ENCODE measurements around the gene NDUFAF5.

The NDUFAF5 gene

GRCh38 chr20:13778827-13779226 is 6.0 kb upstream of the NDUFAF5 start:
- no peak for DNase-seq

GRCh38 chr20:13783528-13783927 is 1.3 kb upstream of the NDUFAF5 start:
- no peak for DNase-seq

GRCh38 chr20:13784271-13784892 is 446 bp upstream of the NDUFAF5 start:
- DNase-seq, result no peak

GRCh38 chr20:13786143-13786828 is 1.5 kb downstream of the NDUFAF5 start:
- DNase-seq, result no peak

GRCh38 chr20:13788167-13788834 is 3.5 kb downstream of the NDUFAF5 start:
- peak; percentile 58 for DNase-seq

- no peak for DNase-seq
Observed at GRCh38 chr20:13790708-13791107, 5.9 kb downstream of the NDUFAF5 start.

GRCh38 chr20:13791540-13792459 is 7.0 kb downstream of the NDUFAF5 start:
- no peak for DNase-seq

- no peak for DNase-seq
Observed at GRCh38 chr20:13793001-13793400, 8.2 kb downstream of the NDUFAF5 start.

GRCh38 chr20:13794667-13795066 is 9.8 kb downstream of the NDUFAF5 start:
- no peak for DNase-seq

- DNase-seq, result no peak
Observed at GRCh38 chr20:13799040-13799439, 14.2 kb downstream of the NDUFAF5 start.

- DNase-seq, result no peak
Observed at GRCh38 chr20:13799974-13800373, 15.1 kb downstream of the NDUFAF5 start.

GRCh38 chr20:13800728-13801134 is 15.9 kb downstream of the NDUFAF5 start:
- peak; percentile 80 for DNase-seq

GRCh38 chr20:13809373-13809772 is 24.5 kb downstream of the NDUFAF5 start:
- DNase-seq, result no peak

GRCh38 chr20:13809855-13810254 is 25.0 kb downstream of the NDUFAF5 start:
- DNase-seq, result no peak

- DNase-seq, result no peak
Observed at GRCh38 chr20:13810446-13810845, 25.6 kb downstream of the NDUFAF5 start.

GRCh38 chr20:13813910-13814309 is 29.1 kb downstream of the NDUFAF5 start:
- DNase-seq, result no peak

GRCh38 chr20:13814672-13815071 is 29.8 kb downstream of the NDUFAF5 start:
- no peak for DNase-seq

- no peak for DNase-seq
Observed at GRCh38 chr20:13816757-13817156, 31.9 kb downstream of the NDUFAF5 start.

- no peak for DNase-seq
Observed at GRCh38 chr20:13817342-13817741, 32.5 kb downstream of the NDUFAF5 start.

GRCh38 chr20:13819885-13820645 is 35.2 kb downstream of the NDUFAF5 start:
- DNase-seq, result peak; percentile 64

GRCh38 chr20:13821876-13822275 is 37.0 kb downstream of the NDUFAF5 start:
- peak; percentile 25 for DNase-seq

- DNase-seq, result peak; percentile 24
Observed at GRCh38 chr20:13822459-13822858, 37.6 kb downstream of the NDUFAF5 start.
